Measurements from ENCODE around the gene SLC6A13.

- no peak for TF ChIP-seq POLR2A (IDR thresholded peaks at IDR 0.05; ENCODE audit: low read depth)
- TF ChIP-seq, protein P1, sequence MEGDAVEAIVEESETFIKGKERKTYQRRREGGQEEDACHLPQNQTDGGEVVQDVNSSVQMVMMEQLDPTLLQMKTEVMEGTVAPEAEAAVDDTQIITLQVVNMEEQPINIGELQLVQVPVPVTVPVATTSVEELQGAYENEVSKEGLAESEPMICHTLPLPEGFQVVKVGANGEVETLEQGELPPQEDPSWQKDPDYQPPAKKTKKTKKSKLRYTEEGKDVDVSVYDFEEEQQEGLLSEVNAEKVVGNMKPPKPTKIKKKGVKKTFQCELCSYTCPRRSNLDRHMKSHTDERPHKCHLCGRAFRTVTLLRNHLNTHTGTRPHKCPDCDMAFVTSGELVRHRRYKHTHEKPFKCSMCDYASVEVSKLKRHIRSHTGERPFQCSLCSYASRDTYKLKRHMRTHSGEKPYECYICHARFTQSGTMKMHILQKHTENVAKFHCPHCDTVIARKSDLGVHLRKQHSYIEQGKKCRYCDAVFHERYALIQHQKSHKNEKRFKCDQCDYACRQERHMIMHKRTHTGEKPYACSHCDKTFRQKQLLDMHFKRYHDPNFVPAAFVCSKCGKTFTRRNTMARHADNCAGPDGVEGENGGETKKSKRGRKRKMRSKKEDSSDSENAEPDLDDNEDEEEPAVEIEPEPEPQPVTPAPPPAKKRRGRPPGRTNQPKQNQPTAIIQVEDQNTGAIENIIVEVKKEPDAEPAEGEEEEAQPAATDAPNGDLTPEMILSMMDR (IDR thresholded peaks at IDR 0.05): no peak
These were observed 25.4 kb downstream of the SLC6A13 start for GRCh38 chr12:237026-237815.
